Aorta (tissue), 5 donors: ENCODE measurements around the gene SLC37A2. TPM values are rescaled to one million over a fixed set of nuclear protein-coding genes. Genes with fewer than 3 reads are reported as not detected.
"Not testable (repeated sequence)": the region's sequence is repeated elsewhere in the genome, so short reads cannot be mapped to it uniquely, and the experiment has no call there.

Experiments
- ATAC-seq: fragments of 200-7000 bp; cut with Tn5 transposase; one replicate; pipeline ENCODE4 v1.9.1; 2022; ENCODE audit warnings: moderate library complexity; ENCODE audit not compliant: low FRiP score
- DNase-seq, 2 donors: peaks; one replicate each; pipeline ENCODE4 v3.0.0-alpha.2; 2020
- H3K27ac ChIP-seq, 2 donors: one replicate each; pipeline ENCODE4 v1.5.1; 2013; ENCODE audit warnings: low read length in 2 of 2, mild to moderate bottlenecking in 2 of 2, moderate library complexity in 2 of 2, control low read depth in 1 of 2, inconsistent platforms in 1 of 2, low read depth in 1 of 2
- H3K27me3 ChIP-seq, 2 donors: one replicate each; pipeline ENCODE4 v1.6.1; 2013; ENCODE audit warnings: control low read depth in 1 of 2, low read length in 1 of 2, mild to moderate bottlenecking in 1 of 2, moderate library complexity in 1 of 2; ENCODE audit not compliant: insufficient read depth in 2 of 2, control insufficient read depth in 1 of 2
- H3K36me3 ChIP-seq, 2 donors: one replicate each; pipeline ENCODE4 v1.6.1; 2013; ENCODE audit warnings: control low read depth in 1 of 2, low read length in 1 of 2, mild to moderate bottlenecking in 1 of 2; ENCODE audit not compliant: insufficient read depth in 2 of 2, control insufficient read depth in 1 of 2
- H3K4me1 ChIP-seq, 2 donors: one replicate each; pipeline ENCODE4 v1.6.1; 2013; ENCODE audit warnings: low read length in 2 of 2, control low read depth in 1 of 2, mild to moderate bottlenecking in 1 of 2, moderate library complexity in 1 of 2; ENCODE audit not compliant: insufficient read depth in 2 of 2, control insufficient read depth in 1 of 2
- H3K4me3 ChIP-seq, 2 donors: one replicate each; pipeline ENCODE4 v1.5.1; 2013; ENCODE audit warnings: low read length in 2 of 2, control low read depth in 1 of 2, mild to moderate bottlenecking in 1 of 2
- H3K9me3 ChIP-seq: one replicate; pipeline ENCODE4 v1.6.1; 2013; ENCODE audit warnings: mild to moderate bottlenecking, low read length; ENCODE audit not compliant: control insufficient read depth
- WGBS, 2 donors: extraction: QIAGEN DNeasy Blood & Tissue Kit; methylation state at CpG; one replicate each; pipeline ENCODE4 v1.1.7; 2013; 5-methylcytosine and 5-hydroxymethylcytosine counted together
- intact Hi-C, 2 donors: fragments of 100-400 bp; cut with DNase I; formaldehyde crosslinking; loops; one replicate each; pipeline versions ENCODE4 v1.14.2 to v1.15.0; 2022
- polyA plus RNA-seq, 2 donors: library from polyadenylated mRNA; stranded (reverse); fragments of 200-250 nt; gene quantifications; one replicate each; pipeline ENCODE4 v1.2.3, GENCODE V29; 2013
- total RNA-seq, 2 donors: library from RNA; stranded (reverse); fragmentation: NEBNext Ultra II Directional; extraction: Animal tissue kit (Norgen Biotek cat#: 25700); gene quantifications; one replicate each; pipeline ENCODE4 v1.2.1, GENCODE V29; 2021
- donor health status: healthy with polysubstance abuse.
- donor health status: Bipolar disorder and iron deficiency.
- donor health status: DM: no; HTN: no; CAD: no.
- donor health status: DM: no; HTN: no; CAD: no.
- donor health status: DM: yes; HTN: yes; CAD: no.

Gene SLC37A2
- total and polyA plus RNA-seq, 4 donors: 0.72 to 11.8 (median 7.9) TPM

- ATAC-seq (no peak), DNase-seq (no peak)
- WGBS, 2 donors: 78 to 79% methylated on average over 20 of the region's 20 CpGs
- Histone ChIP-seq H3K4me1 (no peaks in the 10 kb centered on the region), H3K4me3 (no peak overlapping the region), H3K9me3 (no peaks in the 10 kb centered on the region), H3K27ac (no peak overlapping the region), H3K27me3 (no peaks in the 10 kb centered on the region), H3K36me3 (no peaks in the 10 kb centered on the region)
- intact Hi-C loops: no loop called here
These were observed 22.4 kb downstream of the SLC37A2 start for GRCh38 chr11:125085301-125086081.

GRCh38 chr11:125086633-125087296 lies 23.7 kb downstream of the SLC37A2 start:
- ATAC-seq (no peak), DNase-seq (no peak)
- Histone ChIP-seq H3K36me3 (no peaks in the 10 kb centered on the region), H3K4me3 (no peak overlapping the region), H3K27ac (no peak overlapping the region), H3K4me1 (peaks cover 0 to 3% of the 10 kb centered on the region in 2 donors), H3K27me3 (no peaks in the 10 kb centered on the region), H3K9me3 (no peaks in the 10 kb centered on the region)
- intact Hi-C loops: no loop called here
- WGBS, 2 donors: 83 to 84% methylated on average over 14 of the region's 14 CpGs

- ATAC-seq: no peak
- Histone ChIP-seq H3K36me3 (no peaks in the 10 kb centered on the region), H3K4me1 (peaks cover 0 to 3% of the 10 kb centered on the region in 2 donors), H3K9me3 (no peaks in the 10 kb centered on the region), H3K4me3 (no peak overlapping the region), H3K27me3 (no peaks in the 10 kb centered on the region), H3K27ac (no peak overlapping the region)
- intact Hi-C loops: no loop called here
- DNase-seq: no peak
- WGBS, 2 donors: 82 to 83% methylated on average over 2 of the region's 2 CpGs
These were observed 25.0 kb downstream of the SLC37A2 start for GRCh38 chr11:125088123-125088522.

GRCh38 chr11:125088576-125089455 lies 25.7 kb downstream of the SLC37A2 start:
- intact Hi-C loops: no loop called here
- DNase-seq: peak in 1 of 2 donors; percentile 24

GRCh38 chr11:125089481-125089880 lies 26.4 kb downstream of the SLC37A2 start:
- intact Hi-C loops: not testable (repeated sequence)
- 93 to 95% methylated on average over 23 to 31 of the region's 31 CpGs for WGBS, 2 donors

More at GRCh38 chr11:125088576-125089455, 25.7 kb downstream of the SLC37A2 start:
- H3K4me1 ChIP-seq: peaks cover 0 to 3% of the 10 kb centered on the region in 2 donors
- H3K9me3 ChIP-seq: no peaks in the 10 kb centered on the region
- no peaks in the 10 kb centered on the region for H3K27me3 ChIP-seq
- H3K27ac ChIP-seq: no peak overlapping the region
- 80 to 87% methylated on average over 15 to 20 of the region's 20 CpGs for WGBS, 2 donors
- no peak for ATAC-seq
- no peak overlapping the region for H3K4me3 ChIP-seq
- H3K36me3 ChIP-seq: no peaks in the 10 kb centered on the region

GRCh38 chr11:125090151-125090550 lies 27.0 kb downstream of the SLC37A2 start:
- H3K4me1 ChIP-seq, intact Hi-C loops, H3K4me3 ChIP-seq, ATAC-seq, H3K27me3 ChIP-seq, H3K27ac ChIP-seq, H3K36me3 ChIP-seq, DNase-seq, H3K9me3 ChIP-seq: not testable (repeated sequence)
- 69 to 80% methylated on average over 10 of the region's 10 CpGs for WGBS, 2 donors

More at GRCh38 chr11:125089481-125089880, 26.4 kb downstream of the SLC37A2 start:
- not testable (repeated sequence) for ATAC-seq, H3K27ac ChIP-seq, H3K9me3 ChIP-seq, H3K27me3 ChIP-seq, H3K36me3 ChIP-seq, H3K4me1 ChIP-seq, H3K4me3 ChIP-seq
- peak in 1 of 2 donors; percentile 71 for DNase-seq

GRCh38 chr11:125090816-125091215 lies 27.7 kb downstream of the SLC37A2 start:
- Histone ChIP-seq H3K4me1 (peaks cover 0 to 3% of the 10 kb centered on the region in 2 donors), H3K27ac (no peak overlapping the region), H3K27me3 (no peaks in the 10 kb centered on the region), H3K9me3 (no peaks in the 10 kb centered on the region), H3K36me3 (no peaks in the 10 kb centered on the region), H3K4me3 (no peak overlapping the region)
- DNase-seq (no peak), ATAC-seq (no peak)
- 73 to 78% methylated on average over 6 of the region's 6 CpGs for WGBS, 2 donors
- intact Hi-C loops: no loop called here

GRCh38 chr11:125091247-125091876 lies 28.3 kb downstream of the SLC37A2 start:
- DNase-seq: no peak
- Histone ChIP-seq H3K4me1 (peaks cover 0 to 3% of the 10 kb centered on the region in 2 donors), H3K27ac (no peak overlapping the region), H3K9me3 (no peaks in the 10 kb centered on the region), H3K27me3 (no peaks in the 10 kb centered on the region), H3K4me3 (no peak overlapping the region), H3K36me3 (peaks cover 0 to 2% of the 10 kb centered on the region in 2 donors)
- 55 to 57% methylated on average over 5 of the region's 5 CpGs for WGBS, 2 donors
- peak; percentile 68 for ATAC-seq
- intact Hi-C loops: no loop called here
